PC-9 (cell line): ENCODE results near the gene OR7D2. TPM values are rescaled to one million over a fixed set of nuclear protein-coding genes. Genes with fewer than 3 reads are reported as not detected.

Experiments
- BruUV-seq: library from RNA; stranded (reverse); fragments of 400-500 nt; replicated peaks from 2 replicates; lab custom pipeline; 2021; lab: Mats Ljungman, UMichigan
- CTCF ChIA-PET: fragments of 300-600 bp; sonication (Branson Sonifier 250); formaldehyde crosslinking; loops from one replicate; lab custom pipeline; 2022; ENCODE audit warnings: antibody characterized with exemption; lab: Charles Lee
- POLR2A ChIA-PET: fragments of 300-600 bp; sonication (Branson Sonifier 250); formaldehyde crosslinking; loops from one replicate; lab custom pipeline; 2022; ENCODE audit warnings: antibody characterized with exemption; ENCODE audit not compliant: unreplicated experiment; lab: Charles Lee
- DNase-seq, 2 experiments: peaks; one replicate each; pipeline versions ENCODE4 v3.0.0 to v3.0.0-alpha.2; 2015 to 2022; ENCODE audit warnings: mixed read lengths in 1 of 2
- H2AFZ ChIP-seq: fragments of 200-600 bp; sonication (generic); 2 replicates; pipeline ENCODE4 v1.8.1; 2017; ENCODE audit warnings: antibody characterized with exemption
- H3F3A ChIP-seq: fragments of 200-600 bp; sonication (generic); 2 replicates; pipeline ENCODE4 v1.8.1; 2017; ENCODE audit warnings: antibody characterized with exemption, mild to moderate bottlenecking, low read depth; ENCODE audit not compliant: insufficient read depth
- H3K27ac ChIP-seq: fragments of 200-600 bp; sonication (generic); 2 replicates; pipeline ENCODE4 v1.6.1; 2016; ENCODE audit warnings: mixed run types
- H3K27me3 ChIP-seq: fragments of 200-600 bp; sonication (generic); 2 replicates; pipeline ENCODE4 v1.6.1; 2016; ENCODE audit warnings: low read depth, mixed run types; ENCODE audit not compliant: insufficient read depth
- H3K36me3 ChIP-seq: fragments of 200-600 bp; sonication (generic); 2 replicates; pipeline ENCODE4 v1.6.1; 2016; ENCODE audit warnings: low read depth, mixed run types
- H3K4me1 ChIP-seq: fragments of 200-600 bp; sonication (generic); replicated peaks from 2 replicates; pipeline ENCODE4 v1.6.1; 2016; ENCODE audit warnings: mixed run types; ENCODE audit not compliant: insufficient read depth
- H3K4me2 ChIP-seq: fragments of 200-600 bp; sonication (generic); 2 replicates; pipeline ENCODE4 v1.6.1; 2017; ENCODE audit warnings: mixed run types
- H3K4me3 ChIP-seq: fragments of 200-600 bp; sonication (generic); 2 replicates; pipeline ENCODE4 v1.6.1; 2016; ENCODE audit warnings: mixed run types
- H3K79me2 ChIP-seq: fragments of 200-600 bp; sonication (generic); 2 replicates; pipeline ENCODE4 v1.6.1; 2017; ENCODE audit warnings: low read depth, mixed run types
- H3K9me2 ChIP-seq: fragments of 200-600 bp; sonication (generic); 2 replicates; pipeline ENCODE4 v1.8.1; 2017; ENCODE audit warnings: mild to moderate bottlenecking; ENCODE audit not compliant: insufficient read depth
- H3K9me3 ChIP-seq: fragments of 200-600 bp; sonication (generic); 2 replicates; pipeline ENCODE4 v1.8.1; 2016; ENCODE audit warnings: low read depth; ENCODE audit not compliant: insufficient read depth
- H4K20me1 ChIP-seq: fragments of 200-600 bp; sonication (generic); 2 replicates; pipeline ENCODE4 v1.8.1; 2017; ENCODE audit not compliant: insufficient read depth
- EZH2 ChIP-seq: fragments of 200-600 bp; sonication (generic); IDR thresholded peaks from 2 replicates; pipeline ENCODE4 v1.8.0; 2017; ENCODE audit warnings: antibody characterized with exemption, low read depth
- intact Hi-C: fragments of 100-400 bp; cut with micrococcal nuclease; formaldehyde crosslinking; loops from one replicate; pipeline ENCODE4 v1.10.0; 2022; ENCODE audit not compliant: unreplicated experiment
- total RNA-seq: library from RNA; stranded (reverse); gene quantifications from 2 replicates; pipeline ENCODE4 v1.2.3, GENCODE V29; 2021
- TF ChIP-seq, protein P1 (sequence below): fragments of 200-600 bp; sonication (generic); conservative IDR thresholded peaks from 2 replicates; pipeline ENCODE4 v1.6.1; 2017; ENCODE audit warnings: mixed run types, antibody characterized with exemption, mild to moderate bottlenecking, moderate library complexity

The OR7D2 gene
- total RNA-seq, 1 experiment from 2014 or later, result not detected

DNA sequence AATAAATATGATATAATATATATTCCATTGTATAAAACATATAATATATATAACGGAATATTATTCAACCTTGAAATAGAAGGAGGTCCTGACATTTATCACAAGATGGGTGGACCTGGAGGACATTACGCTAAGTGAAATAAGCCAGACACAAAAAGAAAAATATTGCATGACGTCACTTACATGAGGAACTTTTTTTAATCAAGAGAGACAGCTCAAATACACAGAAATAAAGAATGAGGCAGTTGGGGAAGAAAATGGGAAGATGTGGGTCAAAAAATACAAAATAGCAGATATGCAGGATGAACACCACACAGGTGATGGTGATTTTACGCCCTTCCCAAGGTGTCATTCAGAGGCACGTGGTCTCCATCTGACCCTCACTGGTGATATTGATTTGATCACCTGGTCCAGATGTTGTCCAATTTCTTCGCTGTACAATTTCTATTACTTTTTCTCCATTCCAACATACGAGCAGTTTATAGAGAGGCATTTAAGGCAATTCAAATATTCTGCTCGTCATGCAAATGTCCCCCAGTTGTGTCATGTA is 39.1 kb upstream of the OR7D2 start:
- Histone ChIP-seq H3K9me3 (peaks cover 31% of the 10 kb centered on the region), H4K20me1 (no peaks in the 10 kb centered on the region), H3F3A (peaks cover 11% of the 10 kb centered on the region), H2AFZ (peak overlapping the region; percentile 94), H3K27me3 (no peaks in the 10 kb centered on the region), H3K27ac (no peak overlapping the region), H3K4me3 (peak overlapping the region; percentile 85), H3K9me2 (no peaks in the 10 kb centered on the region), H3K36me3 (peaks cover 37% of the 10 kb centered on the region), H3K4me1 (peaks cover 10% of the 10 kb centered on the region), H3K4me2 (peak overlapping the region; percentile 81), H3K79me2 (peaks cover 45% of the 10 kb centered on the region)
- CTCF ChIA-PET, result no interaction called here
- POLR2A ChIA-PET, result no interaction called here
- no TSS peak for BruUV-seq
- no peak for DNase-seq
- intact Hi-C loops, result loop anchor here (5.0 kb wide), 2 partner anchors 488 to 888 kb away; no protein-coding TSS in a partner anchor
- no peak for TF ChIP-seq EZH2
- TF ChIP-seq, protein P1, sequence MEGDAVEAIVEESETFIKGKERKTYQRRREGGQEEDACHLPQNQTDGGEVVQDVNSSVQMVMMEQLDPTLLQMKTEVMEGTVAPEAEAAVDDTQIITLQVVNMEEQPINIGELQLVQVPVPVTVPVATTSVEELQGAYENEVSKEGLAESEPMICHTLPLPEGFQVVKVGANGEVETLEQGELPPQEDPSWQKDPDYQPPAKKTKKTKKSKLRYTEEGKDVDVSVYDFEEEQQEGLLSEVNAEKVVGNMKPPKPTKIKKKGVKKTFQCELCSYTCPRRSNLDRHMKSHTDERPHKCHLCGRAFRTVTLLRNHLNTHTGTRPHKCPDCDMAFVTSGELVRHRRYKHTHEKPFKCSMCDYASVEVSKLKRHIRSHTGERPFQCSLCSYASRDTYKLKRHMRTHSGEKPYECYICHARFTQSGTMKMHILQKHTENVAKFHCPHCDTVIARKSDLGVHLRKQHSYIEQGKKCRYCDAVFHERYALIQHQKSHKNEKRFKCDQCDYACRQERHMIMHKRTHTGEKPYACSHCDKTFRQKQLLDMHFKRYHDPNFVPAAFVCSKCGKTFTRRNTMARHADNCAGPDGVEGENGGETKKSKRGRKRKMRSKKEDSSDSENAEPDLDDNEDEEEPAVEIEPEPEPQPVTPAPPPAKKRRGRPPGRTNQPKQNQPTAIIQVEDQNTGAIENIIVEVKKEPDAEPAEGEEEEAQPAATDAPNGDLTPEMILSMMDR, result no peak

GRCh38 chr19:9140159-9140874 is 38.5 kb upstream of the OR7D2 start, which contains the start of gene ZNF317:
ZNF317 (plus strand) TSS chr19:9140397; CDS start chr19:9156017, 15,620 bp downstream.
- Histone ChIP-seq H4K20me1 (no peaks in the 10 kb centered on the region), H3K4me2 (peak within 1 kb of the TSS; percentile 81), H3K4me1 (peaks cover 10% of the 10 kb centered on the region), H3K27me3 (no peaks in the 10 kb centered on the region), H3K4me3 (peak within 1 kb of the TSS; percentile 85), H2AFZ (peak within 1 kb of the TSS; percentile 94), H3K9me3 (peaks cover 37% of the 10 kb centered on the region), H3K9me2 (no peaks in the 10 kb centered on the region), H3K79me2 (peaks cover 51% of the 10 kb centered on the region), H3K27ac (peak within 1 kb of the TSS; percentile 50), H3F3A (peaks cover 15% of the 10 kb centered on the region), H3K36me3 (peaks cover 43% of the 10 kb centered on the region)
- intact Hi-C loops, result no loop called here
- ChIA-PET CTCF (no interaction called here), POLR2A (no interaction called here)
- peak; percentile 82 to 87 for DNase-seq
- TF ChIP-seq, protein P1, result no peak
- no peak for TF ChIP-seq EZH2
- BruUV-seq, result TSS peak; percentile 56

GRCh38 chr19:9144920-9145319 is 33.9 kb upstream of the OR7D2 start:
- no TSS peak for BruUV-seq
- Histone ChIP-seq H3K4me2 (no peak overlapping the region), H3K27me3 (no peaks in the 10 kb centered on the region), H4K20me1 (no peaks in the 10 kb centered on the region), H3K9me2 (no peaks in the 10 kb centered on the region), H2AFZ (no peak overlapping the region), H3K9me3 (peaks cover 66% of the 10 kb centered on the region), H3K4me1 (peaks cover 10% of the 10 kb centered on the region), H3K27ac (no peak overlapping the region), H3K4me3 (peak overlapping the region; percentile 15; the same call in 1 of the 2 replicates), H3K79me2 (peaks cover 96% of the 10 kb centered on the region), H3K36me3 (peaks cover 80% of the 10 kb centered on the region), H3F3A (peaks cover 7% of the 10 kb centered on the region)
- ChIA-PET POLR2A (no interaction called here), CTCF (no interaction called here)
- no peak for DNase-seq
- intact Hi-C loops, result no loop called here
- TF ChIP-seq, protein P1, result no peak
- TF ChIP-seq EZH2, result no peak
